GM19467 (cell line): ENCODE results near the gene UAP1.
A peak's percentile ranks its signal among the peaks of the same experiment; 100 is the strongest.

Source experiments
- ATAC-seq: cut with Tn5 transposase; IDR thresholded peaks from one replicate; pipeline ENCODE4 v1.9.1; 2021; ENCODE audit warnings: mild to moderate bottlenecking, moderate library complexity; ENCODE audit not compliant: unreplicated experiment

Gene UAP1

GRCh38 chr1:162561616-162562469 is at the start of gene UAP1:
Gene UAP1, plus strand, starts transcription at chr1:162561722. Its CDS starts 4,347 bp downstream, at chr1:162566069.
- ATAC-seq = peak; percentile 32

- ATAC-seq = no peak
Observed at GRCh38 chr1:162527314-162527713, 34.2 kb upstream of the UAP1 start.

GRCh38 chr1:162530307-162530987 is 31.1 kb upstream of the UAP1 start:
- peak; percentile 87 for ATAC-seq

- no peak for ATAC-seq
Observed at GRCh38 chr1:162530988-162531319, 30.6 kb upstream of the UAP1 start.

- ATAC-seq = no peak
Observed at GRCh38 chr1:162535501-162535900, 26.0 kb upstream of the UAP1 start.

GRCh38 chr1:162536511-162536910 is 25.0 kb upstream of the UAP1 start:
- ATAC-seq = no peak

- ATAC-seq = no peak
Observed at GRCh38 chr1:162537216-162537615, 24.3 kb upstream of the UAP1 start.

GRCh38 chr1:162538815-162539431 is 22.6 kb upstream of the UAP1 start:
- no peak for ATAC-seq

GRCh38 chr1:162541619-162542141 is 19.8 kb upstream of the UAP1 start:
- ATAC-seq = no peak

GRCh38 chr1:162543228-162543627 is 18.3 kb upstream of the UAP1 start:
- no peak for ATAC-seq

GRCh38 chr1:162548170-162548569 is 13.4 kb upstream of the UAP1 start:
- no peak for ATAC-seq

- ATAC-seq = no peak
Observed at GRCh38 chr1:162549001-162549400, 12.5 kb upstream of the UAP1 start.

GRCh38 chr1:162550925-162551324 is 10.6 kb upstream of the UAP1 start:
- no peak for ATAC-seq

- ATAC-seq = no peak
Observed at GRCh38 chr1:162551969-162552683, 9.4 kb upstream of the UAP1 start.

GRCh38 chr1:162552684-162553252 is 8.8 kb upstream of the UAP1 start:
- ATAC-seq = no peak

GRCh38 chr1:162554258-162554657 is 7.3 kb upstream of the UAP1 start:
- no peak for ATAC-seq

- no peak for ATAC-seq
Observed at GRCh38 chr1:162557536-162557935, 4.0 kb upstream of the UAP1 start.

- ATAC-seq = no peak
Observed at GRCh38 chr1:162560303-162561036, 1.1 kb upstream of the UAP1 start.

GRCh38 chr1:162561037-162561615 is 396 bp upstream of the UAP1 start:
- peak; percentile 90 for ATAC-seq

- no peak for ATAC-seq
Observed at GRCh38 chr1:162562470-162562828, 927 bp downstream of the UAP1 start.
